Activated CD4-positive, alpha-beta T cell treated with anti-CD3 and anti-CD28 coated beads for 48 hours (primary cell): ENCODE data around the gene DNLZ.

Experiments
- DNase-seq: peaks from one replicate; pipeline ENCODE4 v3.0.0-alpha.2; 2020

Gene DNLZ

GRCh38 chr9:136374183-136374575 lies 10.6 kb upstream of the DNLZ start:
- no peak for DNase-seq

- DNase-seq = peak; percentile 45
These were observed 10.0 kb upstream of the DNLZ start, which contains the start of gene CARD9 for GRCh38 chr9:136373300-136374182. CARD9 (minus strand) TSS chr9:136373669; CDS start chr9:136372078, 1,591 bp downstream.

- peak; percentile 35 for DNase-seq
These were observed 9.2 kb upstream of the DNLZ start for GRCh38 chr9:136372561-136373299.

- DNase-seq = no peak
These were observed 8.5 kb upstream of the DNLZ start for GRCh38 chr9:136372006-136372405.

GRCh38 chr9:136371533-136371880 lies 8.0 kb upstream of the DNLZ start:
- DNase-seq = no peak

- DNase-seq = no peak
These were observed 7.4 kb upstream of the DNLZ start for GRCh38 chr9:136370687-136371532.

GRCh38 chr9:136370037-136370436 lies 6.5 kb upstream of the DNLZ start:
- DNase-seq = no peak

GRCh38 chr9:136368190-136368589 lies 4.6 kb upstream of the DNLZ start:
- no peak for DNase-seq

- no peak for DNase-seq
These were observed 4.0 kb upstream of the DNLZ start for GRCh38 chr9:136367296-136368145.

- DNase-seq = no peak
These were observed 3.3 kb upstream of the DNLZ start for GRCh38 chr9:136366826-136367225.

- DNase-seq = no peak
These were observed 2.3 kb upstream of the DNLZ start for GRCh38 chr9:136365775-136366222.

- no peak for DNase-seq
These were observed 1.6 kb upstream of the DNLZ start for GRCh38 chr9:136364942-136365774.

GRCh38 chr9:136363949-136364748 lies 605 bp upstream of the DNLZ start:
- DNase-seq = no peak

- no peak for DNase-seq
These were observed 1.1 kb downstream of the DNLZ start for GRCh38 chr9:136362450-136362784.

GRCh38 chr9:136361754-136362449 lies 1.6 kb downstream of the DNLZ start:
- no peak for DNase-seq

- DNase-seq = no peak
These were observed 2.3 kb downstream of the DNLZ start for GRCh38 chr9:136361047-136361753.

GRCh38 chr9:136359774-136360718 lies 3.5 kb downstream of the DNLZ start:
- DNase-seq = no peak

GRCh38 chr9:136358888-136359287 lies 4.7 kb downstream of the DNLZ start:
- no peak for DNase-seq
